Measurements from ENCODE around the gene C19orf12.

The C19orf12 gene

DNA sequence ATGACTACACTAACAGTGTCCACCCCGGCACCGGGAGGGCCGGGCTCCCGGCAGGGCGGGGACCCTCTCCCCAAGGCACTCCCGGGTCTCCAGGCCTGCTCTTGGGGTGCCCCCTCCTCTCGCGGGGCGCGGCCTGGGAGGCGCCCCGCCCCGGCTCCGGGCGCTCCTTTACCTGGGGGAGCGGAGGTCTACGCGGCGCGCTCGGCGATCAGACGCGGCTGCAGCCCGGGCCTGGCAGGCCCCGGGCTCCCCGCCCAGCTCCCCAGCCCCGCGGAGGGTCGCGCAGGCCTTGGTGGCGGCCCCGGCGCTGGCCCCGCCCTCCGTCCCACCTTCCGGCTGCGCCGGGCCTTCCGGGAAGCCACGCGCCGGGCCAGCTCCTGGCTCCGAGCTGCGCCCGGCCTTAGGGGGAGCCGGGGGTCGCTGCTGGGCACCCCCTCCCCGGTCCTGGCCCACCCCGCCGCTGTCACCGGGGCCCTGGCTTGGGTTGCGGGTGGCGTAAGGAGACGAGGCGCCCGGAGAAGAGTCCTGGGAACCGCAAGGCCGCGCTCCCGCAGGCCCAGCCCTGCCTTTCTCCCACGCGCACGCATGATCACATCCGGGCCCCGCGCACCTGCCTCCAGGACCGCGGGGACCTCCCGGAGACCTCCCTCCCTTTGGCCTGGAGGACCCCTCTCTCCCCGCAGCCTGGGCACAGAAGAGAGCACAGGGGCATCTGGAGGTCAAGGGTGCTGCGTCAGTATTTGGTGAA, at the start of gene C19orf12:
Gene C19orf12, minus strand, starts transcription at position 309 of the 748 bp plus-strand sequence. CDS start 6,848 bp downstream, outside the sequence.
- DNase-seq (ENCODE audit: low spot score), result no peak

DNA sequence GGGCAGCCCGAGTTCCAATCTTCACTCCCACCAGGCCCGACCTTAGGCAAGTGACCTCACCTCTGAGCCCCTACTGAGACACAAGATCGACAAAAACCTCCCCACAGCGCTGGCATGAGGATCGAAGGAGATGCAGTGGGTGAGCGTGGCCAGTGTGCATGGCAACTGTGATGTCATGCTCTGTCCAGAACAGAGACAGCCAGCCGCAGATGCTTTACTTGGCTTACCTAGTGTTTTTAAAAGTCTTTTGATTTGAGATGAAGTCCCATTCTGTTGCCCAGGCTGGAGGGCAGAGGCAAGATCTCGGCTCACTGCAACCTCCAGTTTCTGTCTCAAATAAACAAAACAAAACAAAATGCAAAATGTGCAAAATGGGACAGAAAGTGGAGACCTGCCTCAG, 49.3 kb upstream of the C19orf12 start:
- no peak for DNase-seq (ENCODE audit: low spot score)

DNA sequence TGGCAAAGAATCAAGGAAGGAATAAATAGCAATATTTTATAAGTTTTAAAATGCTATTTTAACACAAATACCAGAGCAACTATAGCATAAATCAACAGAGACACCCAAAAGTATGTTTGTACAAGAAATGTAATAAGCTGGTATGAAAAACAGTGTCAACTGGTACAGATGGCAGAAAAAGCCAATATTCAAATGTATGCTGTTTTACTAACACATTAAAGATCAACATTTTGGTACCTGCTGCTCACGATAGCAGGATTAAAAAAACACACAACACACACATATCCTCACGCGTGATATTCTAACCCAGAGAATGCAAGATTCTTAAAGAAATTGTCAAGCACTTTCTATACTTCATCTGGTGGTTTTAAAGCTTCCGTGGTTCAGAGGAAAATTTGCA, 48.1 kb upstream of the C19orf12 start:
- no peak for DNase-seq (ENCODE audit: low spot score)

DNA sequence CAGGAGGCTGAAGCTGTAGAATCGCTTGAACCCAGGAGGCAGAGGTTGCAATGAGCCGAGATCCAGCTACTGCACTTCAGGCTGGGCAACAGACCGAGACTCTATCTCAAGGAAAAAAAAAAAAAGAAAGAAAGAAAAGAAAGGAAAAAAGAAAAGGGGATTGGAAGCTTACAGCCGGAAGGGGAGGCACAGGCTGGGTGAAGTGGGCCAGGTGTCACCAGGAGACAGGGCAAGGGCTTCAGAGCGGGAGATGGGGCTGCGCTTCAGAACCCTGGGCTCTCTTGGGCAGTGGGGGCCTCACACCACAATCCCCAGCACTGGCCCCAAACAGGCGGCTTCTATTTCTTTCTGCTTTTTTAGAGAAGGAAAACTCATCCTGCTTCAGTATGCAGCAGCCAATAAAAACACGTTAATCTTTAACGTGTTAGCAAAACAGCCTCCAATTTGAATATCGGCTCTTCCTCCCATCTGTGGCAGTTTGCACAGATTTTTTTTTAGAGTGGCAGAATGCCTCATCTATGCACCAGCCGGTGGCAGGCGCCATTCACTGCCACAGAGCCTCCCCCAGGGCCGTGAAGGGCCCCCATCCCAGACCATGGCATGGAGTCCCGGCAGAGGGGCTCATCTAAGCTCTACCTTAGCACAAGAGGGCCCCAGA, 46.6 kb upstream of the C19orf12 start:
- DNase-seq (ENCODE audit: low spot score), result no peak

DNA sequence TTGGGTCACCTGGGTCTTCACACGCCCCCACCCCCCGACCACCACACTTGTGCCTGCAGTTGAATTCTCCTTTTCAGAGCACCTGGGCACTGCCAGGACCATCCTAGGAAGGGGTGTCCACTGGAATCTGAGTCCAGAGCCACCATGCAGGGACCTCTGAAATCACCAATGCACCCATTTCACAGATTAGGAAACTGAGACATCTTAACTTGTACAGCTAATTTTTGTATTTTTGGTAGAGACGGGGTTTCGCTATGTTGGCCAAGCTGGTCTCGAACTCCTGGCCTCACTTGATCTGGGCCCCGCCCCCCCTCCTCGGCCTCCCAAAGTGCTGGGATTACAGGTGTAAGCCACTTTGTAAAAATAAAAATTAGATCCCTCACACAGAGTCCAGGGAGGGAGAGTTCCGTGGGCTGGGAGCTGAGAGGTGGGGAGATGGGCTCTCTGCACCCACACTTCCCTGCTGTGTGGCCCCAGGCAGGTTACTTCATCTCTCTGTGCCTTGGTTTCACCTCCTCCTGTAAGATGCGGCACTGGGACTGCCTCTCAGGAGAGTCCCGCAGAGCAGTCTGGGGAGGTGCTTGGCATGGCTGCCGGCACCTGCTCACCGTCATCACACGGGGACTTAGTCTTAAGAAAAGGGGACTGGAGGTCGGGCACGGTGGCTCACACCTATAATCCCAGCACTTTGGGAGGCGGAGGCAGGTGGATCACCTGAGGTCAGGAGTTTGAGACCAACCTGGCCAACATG, 45.9 kb upstream of the C19orf12 start:
- DNase-seq (ENCODE audit: low spot score), result no peak

DNA sequence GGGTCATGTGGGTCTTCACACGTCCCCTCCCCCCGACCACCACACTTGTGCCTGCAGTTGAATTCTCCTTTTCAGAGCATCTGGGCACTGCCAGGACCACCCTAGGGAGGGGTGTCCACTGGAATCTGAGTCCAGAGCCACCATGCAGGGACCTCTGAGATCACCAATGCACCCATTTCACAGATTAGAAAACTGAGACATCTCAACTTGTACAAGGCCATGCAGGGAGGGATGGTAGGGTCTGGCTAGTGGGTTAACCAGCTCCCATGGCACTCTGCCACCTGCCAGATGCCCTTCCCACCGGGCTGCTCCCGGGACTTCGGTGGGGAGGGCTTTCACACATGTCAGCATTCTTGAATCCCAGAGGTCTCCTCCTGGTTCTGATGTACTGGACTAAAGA, 44.3 kb upstream of the C19orf12 start:
- no peak for DNase-seq (ENCODE audit: low spot score)

DNA sequence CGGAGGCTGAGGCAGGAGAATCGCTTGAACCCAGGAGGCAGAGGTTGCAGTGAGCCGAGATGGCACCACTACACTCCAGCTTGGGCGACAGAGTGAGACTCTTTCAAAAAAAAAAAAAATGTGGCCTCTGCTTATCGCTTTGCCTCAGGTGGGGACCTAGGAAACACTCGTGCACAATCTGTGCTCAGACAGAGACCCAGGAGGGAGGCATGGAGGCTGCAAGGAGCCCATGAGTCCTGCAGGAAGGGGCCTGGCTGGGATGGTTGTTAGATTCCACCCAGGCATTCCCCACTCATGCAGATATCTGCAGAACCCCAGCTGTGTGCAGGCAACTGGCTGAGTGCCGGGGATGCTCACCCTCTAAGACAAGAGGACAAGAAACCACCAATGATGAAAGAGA, 43.8 kb upstream of the C19orf12 start:
- DNase-seq (ENCODE audit: low spot score), result no peak

DNA sequence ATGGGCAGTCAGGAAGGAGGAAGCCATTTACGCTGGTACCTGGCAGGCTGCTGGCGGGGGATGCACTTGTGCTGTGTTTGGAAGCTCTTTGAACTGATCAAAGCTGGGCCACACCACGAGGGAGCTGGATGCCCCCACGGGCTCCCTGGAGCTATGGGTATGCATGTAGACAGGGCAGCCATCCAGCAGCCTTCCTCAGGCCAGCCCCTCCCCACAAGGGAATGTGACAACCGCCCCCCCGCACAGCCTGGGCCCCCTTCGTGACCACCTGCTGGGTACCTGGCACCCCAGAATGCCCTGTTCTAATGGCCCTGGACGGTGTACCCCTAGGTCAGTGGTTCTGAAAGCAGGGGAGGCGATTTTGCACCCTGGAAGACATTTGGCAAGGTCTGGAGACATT, 42.5 kb upstream of the C19orf12 start:
- DNase-seq (ENCODE audit: low spot score), result no peak

DNA sequence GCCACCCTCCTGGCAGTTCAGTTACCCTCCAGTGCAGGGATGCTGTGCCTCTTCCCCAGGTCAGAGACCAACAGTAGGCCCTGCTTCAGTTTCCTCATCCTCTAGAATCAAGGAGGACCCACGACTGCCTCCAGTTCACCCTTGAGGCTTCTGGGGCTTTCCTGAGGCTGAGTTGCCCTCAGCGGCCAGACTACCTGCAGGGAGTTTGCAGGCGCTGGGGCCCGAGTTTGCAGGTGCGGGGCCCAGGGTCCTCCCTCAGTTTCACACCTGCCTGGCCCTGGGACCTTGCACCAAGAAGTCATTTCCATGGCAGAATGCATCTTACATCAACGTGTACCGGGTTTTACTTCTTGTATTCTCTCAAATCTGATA, 38.9 kb upstream of the C19orf12 start:
- DNase-seq (ENCODE audit: low spot score), result no peak

DNA sequence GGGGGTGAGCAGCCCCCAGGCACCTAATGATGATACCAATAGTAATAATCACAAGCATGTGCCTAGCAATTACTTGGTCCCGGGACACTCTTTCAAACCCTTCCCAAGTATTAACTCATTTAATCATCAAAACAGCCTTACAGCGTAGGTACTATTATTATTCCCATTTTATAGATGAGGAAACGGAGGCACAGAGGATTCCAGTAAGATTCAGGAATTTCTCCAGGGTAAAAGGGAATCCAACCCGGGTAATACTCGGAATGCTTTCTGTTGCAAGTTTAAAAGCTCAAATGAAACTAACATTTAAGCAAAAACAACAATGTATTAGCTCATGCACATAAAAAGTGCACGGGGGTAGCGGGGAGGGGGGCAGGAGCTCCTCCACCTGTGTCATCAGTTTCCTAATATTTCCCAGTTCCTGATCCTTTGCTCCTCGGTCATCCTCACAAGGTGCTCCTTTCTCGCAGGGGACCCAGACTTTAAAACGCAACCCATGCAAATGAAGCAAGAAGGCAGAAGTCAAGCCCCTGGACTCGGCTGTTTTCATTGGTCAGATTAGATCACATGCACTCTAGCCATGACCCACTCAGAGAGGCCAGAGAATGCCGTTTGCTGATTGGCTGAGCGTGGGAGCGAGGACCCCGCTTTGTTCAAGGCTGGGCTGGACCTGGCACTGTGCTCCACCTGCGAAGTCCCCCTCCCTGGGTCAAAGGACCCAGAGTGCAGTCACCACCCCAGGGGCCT, 38.3 kb upstream of the C19orf12 start:
- no peak for DNase-seq (ENCODE audit: low spot score)

DNA sequence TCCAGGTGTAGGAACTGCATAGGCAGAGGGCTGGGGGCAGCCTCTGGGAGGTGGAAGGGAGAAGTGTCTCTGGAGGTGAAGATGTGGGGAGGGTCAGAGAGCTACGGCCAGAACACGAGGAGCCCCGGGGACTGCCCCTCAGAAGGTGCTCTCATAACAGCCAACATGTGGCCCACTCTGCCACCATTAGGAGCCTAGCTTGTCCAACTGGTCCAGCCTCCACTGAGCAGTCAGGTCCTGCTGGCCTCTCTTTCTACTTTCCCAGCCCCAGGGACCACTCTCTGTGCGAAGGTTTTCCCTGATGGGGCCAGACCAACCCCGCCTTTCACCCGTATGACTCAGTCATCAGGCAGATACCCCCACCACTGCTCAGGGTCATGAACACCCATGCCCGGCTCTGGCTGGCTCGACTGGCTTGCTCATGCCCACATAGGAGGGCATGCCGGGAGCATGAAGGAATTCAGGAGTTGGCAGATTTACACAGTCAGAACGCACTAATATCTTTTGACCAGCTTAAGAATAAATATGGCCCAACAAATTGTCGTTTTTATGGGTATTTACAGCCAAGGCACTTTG, 37.5 kb upstream of the C19orf12 start:
- DNase-seq (ENCODE audit: low spot score), result no peak

DNA sequence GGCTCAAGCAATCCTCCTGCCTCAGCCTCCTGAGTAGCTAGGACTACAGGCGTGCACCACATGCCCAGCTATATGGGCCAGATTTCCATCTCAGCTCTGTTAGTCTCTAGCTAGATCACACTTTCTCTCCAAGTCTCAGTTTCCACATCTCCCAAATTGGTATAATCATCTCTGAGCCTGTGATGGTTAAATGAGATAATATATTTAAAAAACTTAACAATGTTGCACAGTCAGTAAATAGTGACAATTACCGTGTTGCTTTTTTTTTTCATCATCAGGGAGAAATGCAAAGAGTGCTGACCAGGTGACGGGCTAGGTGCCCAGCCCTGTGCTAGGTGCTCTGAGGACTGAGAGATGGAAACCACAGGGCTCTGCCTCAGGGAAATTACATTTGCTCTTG, 36.9 kb upstream of the C19orf12 start:
- no peak for DNase-seq (ENCODE audit: low spot score)

DNA sequence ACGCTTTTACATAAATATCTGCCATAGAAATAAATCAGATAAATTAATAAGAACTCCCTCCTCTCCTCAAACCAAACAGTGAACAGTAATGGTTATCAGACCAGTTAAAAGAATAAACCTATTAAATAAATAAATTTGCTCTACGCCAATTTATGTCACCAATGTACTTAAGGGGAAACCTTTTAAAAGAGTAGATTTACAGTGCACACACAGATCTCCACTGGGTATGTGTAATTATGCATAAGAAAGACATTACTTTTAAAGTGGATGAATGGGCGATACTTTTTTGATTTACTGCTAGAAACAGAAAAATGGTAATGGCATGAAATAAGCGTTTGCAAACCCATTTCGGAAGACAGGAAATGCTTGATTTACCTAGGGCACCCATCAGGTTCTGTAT, 34.9 kb upstream of the C19orf12 start:
- DNase-seq (ENCODE audit: low spot score), result no peak

DNA sequence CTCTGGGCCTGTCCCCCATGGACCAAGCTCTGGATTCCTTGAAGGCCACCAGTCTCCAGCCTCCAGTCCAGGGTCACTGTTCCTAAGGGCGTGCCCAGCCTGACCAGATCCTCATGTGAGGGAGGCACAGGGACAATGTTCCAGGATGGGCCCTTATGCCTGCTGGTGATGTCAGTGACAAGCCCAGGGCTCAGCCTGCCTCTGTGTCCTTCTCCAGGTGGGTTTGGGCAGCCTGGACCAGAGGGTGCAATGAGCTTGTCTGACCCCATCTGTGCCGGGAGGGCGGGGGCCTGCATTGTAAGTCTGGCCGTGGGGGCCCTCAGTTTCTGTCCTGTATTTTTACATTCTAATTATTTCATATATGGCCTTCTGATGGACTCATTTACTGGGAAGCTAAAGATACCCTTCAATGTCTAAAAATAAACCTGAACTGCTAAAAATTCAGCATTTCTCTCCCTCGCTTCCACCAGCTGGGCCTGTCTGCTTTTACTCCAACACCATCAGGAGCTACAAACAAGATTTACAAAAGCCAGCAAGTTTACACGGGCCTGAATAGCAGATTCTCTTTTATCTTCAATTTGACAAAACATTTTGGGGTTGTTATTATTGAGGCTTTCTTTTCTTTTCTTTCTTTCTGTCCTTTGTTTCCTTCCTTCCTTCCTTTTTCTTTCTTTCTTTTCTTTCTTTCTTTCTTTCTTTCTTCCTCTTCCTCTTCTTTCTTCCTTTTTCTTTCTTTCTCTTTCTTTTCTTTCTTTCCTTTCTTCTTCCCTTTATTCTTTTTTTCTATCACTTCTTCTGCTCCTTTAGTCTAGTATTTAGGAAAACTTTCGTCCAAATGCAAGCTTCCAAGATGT, 34.2 kb upstream of the C19orf12 start:
- DNase-seq (ENCODE audit: low spot score), result no peak

DNA sequence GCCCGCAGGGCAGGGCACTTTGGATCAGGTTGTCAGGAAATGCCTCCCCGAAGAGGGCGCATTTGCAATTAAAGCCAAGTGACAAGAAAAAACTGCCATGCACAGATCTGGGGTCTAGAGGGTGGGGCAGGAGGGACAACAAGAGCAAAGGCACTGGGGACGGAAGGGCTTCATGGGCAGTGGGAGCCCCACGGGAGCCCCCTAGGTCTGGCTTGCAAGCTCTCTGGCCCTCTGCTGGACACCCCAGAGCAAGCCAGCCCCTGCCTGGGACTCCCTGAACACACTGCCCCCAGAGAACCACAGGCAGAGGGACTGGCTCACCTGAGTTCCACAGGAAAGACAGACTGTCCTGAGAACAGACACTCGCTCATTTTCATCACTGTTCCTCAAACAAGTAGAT, 30.2 kb upstream of the C19orf12 start:
- no peak for DNase-seq (ENCODE audit: low spot score)

DNA sequence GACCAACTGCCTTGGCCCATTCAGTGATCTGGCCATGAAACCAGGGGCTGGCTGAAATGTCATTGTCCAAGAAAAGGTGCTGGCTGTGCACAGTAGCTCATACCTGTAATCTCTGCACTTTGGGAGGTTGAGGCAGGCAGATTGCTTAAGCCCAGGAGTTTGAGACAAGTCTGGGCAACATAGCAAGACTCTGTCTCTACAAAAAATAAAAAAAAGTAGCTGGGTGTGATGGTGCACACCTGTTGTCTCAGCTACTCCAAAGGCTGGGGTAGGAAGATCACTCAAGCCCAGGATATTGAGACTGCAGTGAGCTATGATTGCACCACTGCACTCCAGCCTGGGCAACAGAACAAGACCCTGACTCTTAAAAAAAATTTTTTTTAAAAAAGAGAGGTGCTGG, 28.6 kb upstream of the C19orf12 start:
- no peak for DNase-seq (ENCODE audit: low spot score)

DNA sequence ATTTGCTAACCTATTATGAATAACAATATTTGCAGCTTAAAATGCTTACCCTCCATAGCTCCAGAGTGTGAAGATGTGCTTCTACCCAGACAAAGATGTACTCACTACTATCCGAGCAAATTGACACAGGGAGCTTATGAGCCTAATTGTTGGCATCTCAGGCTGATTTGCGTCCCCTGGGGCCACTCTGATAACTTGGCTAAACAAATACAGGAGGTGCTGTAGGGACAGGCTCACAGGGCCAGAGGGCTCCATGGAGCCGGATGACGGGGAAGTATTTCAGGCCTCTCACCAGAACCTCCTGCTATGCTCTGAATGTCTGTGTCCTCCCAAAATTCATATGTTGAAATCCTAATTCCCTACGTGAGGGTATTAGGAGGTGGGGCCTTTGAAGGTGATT, 26.7 kb upstream of the C19orf12 start:
- no peak for DNase-seq (ENCODE audit: low spot score)

DNA sequence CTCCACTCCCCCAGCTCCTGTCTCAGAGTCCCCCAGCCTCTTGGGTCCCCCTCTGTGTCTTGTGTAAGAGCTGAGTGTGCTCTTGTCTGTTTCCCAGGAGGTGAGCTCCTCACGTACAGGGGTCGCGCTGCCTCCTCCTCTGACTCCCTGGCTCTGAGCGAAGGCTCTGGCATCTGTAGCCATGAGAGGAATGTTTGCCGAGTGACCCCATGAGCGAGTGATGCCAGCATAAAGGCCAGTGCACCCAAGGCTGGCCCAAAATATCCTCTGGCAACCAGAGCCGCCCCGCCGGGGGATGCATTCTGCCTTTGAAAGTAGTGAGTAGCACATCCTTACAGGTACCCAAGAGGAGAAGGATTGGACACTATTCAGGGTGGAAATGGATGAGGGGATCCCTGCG, 26.2 kb upstream of the C19orf12 start:
- DNase-seq (ENCODE audit: low spot score), result no peak

DNA sequence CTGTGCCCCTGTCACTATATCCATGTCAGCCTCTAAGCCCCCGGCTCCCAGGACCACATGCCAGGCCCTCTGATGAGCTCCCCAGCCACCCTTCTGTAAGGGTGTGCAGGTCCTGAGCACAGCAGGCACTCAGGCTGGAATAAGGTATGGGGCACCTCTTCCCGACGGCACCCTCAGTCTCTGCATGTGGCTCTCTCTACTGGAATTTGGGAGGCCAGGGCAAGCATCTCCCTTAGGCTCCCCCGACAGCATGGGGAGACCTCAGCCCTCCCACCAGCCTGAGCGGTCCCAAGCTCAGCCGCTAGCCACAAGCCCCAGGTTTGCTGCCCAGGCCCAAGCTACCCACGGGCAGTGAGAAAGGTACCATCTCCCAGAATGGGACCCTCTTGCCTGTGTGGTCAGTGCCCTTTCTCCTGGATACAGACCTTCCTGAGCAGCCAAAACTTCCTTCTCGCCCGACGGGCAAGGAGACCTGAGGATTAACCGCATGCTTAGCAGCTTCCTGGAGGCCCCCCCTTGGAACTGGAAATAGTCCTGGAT, 22.5 kb upstream of the C19orf12 start:
- DNase-seq (ENCODE audit: low spot score), result no peak

DNA sequence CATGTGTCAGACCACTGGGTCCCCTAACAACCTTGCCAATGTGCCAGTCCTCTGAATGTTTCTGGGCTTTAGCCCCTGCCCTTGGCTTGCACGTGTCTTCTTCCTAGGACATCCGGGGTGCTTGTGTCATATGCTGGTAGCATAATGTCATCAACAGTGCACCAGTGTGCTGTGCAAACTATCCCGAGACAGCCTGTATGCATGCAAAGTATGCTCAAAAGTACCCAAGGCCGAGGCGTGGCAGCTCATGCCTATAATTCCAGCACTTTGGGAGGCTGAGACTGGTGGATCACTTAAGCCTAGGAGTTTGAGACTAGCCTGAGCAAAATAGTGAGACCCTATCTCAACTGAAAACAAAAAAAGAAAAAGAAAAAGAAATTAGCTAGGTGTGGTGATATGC, 20.8 kb upstream of the C19orf12 start:
- DNase-seq (ENCODE audit: low spot score), result no peak

DNA sequence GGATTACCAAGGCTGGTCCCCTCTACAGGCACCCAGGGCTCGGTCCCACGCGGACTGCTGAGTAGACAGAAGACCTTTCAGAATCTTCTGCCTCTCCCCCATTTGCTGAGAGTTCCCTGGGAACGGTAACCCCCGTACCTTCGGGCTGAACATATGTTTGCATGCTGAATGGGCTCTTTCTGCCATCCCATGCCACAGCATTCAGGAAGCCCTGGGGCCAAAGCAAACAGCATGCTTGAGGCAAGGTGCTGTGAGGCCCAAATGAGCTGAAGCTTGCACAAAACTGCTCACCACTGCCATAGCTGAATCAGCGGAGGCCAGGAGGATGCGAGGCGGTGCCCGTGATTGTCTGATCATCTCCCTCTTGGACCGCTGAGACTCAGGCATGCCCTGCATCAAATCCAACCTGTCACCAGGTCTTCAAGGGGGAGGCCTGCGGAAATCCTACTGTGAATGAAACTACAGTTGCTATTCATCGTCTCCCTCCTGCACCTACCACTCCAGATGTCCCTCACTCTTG, 16.3 kb upstream of the C19orf12 start:
- DNase-seq (ENCODE audit: low spot score), result no peak
